Measurements from ENCODE around the gene ZNF628. TPM values are rescaled to one million over a fixed set of nuclear protein-coding genes. Genes with fewer than 3 reads are reported as not detected.
A peak's percentile ranks its signal among the peaks of the same experiment; 100 is the strongest.
"Not testable (repeated sequence)": the region's sequence is repeated elsewhere in the genome, so short reads cannot be mapped to it uniquely, and the experiment has no call there.

The ZNF628 gene
- total RNA-seq, 2 donors from 2014 or later: 8.6 to 8.9 TPM

DNA sequence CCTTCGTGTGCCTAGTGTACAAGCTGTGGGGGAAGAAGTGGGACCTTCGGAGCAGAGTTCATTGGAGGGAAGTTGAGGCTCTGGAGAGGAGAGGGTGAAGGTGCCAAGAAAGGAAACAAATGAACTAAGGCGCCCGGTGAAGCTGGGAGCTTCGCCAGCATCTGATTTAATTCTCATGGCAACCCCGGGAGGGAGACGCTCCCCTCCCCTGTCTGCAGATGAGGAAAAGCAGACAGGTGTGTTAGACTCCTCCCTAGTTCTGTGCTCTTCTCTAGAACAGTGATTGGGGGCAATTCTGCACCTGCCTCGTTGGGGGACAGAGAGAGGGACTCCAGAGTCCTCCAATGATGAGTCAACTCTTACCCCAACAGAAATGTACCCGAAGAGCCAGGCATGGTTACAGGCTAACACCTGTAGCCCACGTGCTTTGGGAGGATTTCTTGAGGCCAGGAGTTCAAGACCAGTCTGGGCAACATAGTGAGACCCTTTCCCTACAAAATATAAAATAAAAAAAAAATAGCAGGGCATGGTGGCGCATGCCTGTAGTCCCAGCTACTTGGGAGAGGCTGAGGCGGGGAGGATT is 16.0 kb downstream of the ZNF628 start:
- intact Hi-C loops (cut with DNase I): no loop called here

GRCh38 chr19:55493052-55493644 is 16.7 kb downstream of the ZNF628 start:
- no peaks in the 10 kb centered on the region for H3K36me3 ChIP-seq
- peak overlapping the region in 1 of 2 donors; percentile 43 for H3K9ac ChIP-seq (ENCODE audit: low read depth in 2 of 2, low read length in 2 of 2)
- H3K9me3 ChIP-seq: no peaks in the 10 kb centered on the region
- H3K27ac ChIP-seq: no peak overlapping the region
- H3K27me3 ChIP-seq: no peaks in the 10 kb centered on the region
- no peak for TF ChIP-seq CTCF (IDR thresholded peaks at IDR 0.05)
- intact Hi-C loops (cut with DNase I): no loop called here
- no peak for DNase-seq
- no peak overlapping the region for H3K4me3 ChIP-seq
- H3K4me1 ChIP-seq: no peaks in the 10 kb centered on the region

More for the DNA sequence above, 16.0 kb downstream of the ZNF628 start:
- TF ChIP-seq CTCF (IDR thresholded peaks at IDR 0.05): no peak
- H3K36me3 ChIP-seq: no peaks in the 10 kb centered on the region
- no peaks in the 10 kb centered on the region for H3K9me3 ChIP-seq
- H3K27me3 ChIP-seq: no peaks in the 10 kb centered on the region
- no peak overlapping the region for H3K4me3 ChIP-seq
- H3K27ac ChIP-seq: no peak overlapping the region
- no peak overlapping the region for H3K9ac ChIP-seq (ENCODE audit: low read depth in 2 of 2, low read length in 2 of 2)
- DNase-seq: no peak
- no peaks in the 10 kb centered on the region for H3K4me1 ChIP-seq

- no peaks in the 10 kb centered on the region for H3K27me3 ChIP-seq
- DNase-seq: no peak
- H3K36me3 ChIP-seq: no peaks in the 10 kb centered on the region
- intact Hi-C loops (cut with DNase I): no loop called here
- H3K9ac ChIP-seq (ENCODE audit: low read depth in 2 of 2, low read length in 2 of 2): peak overlapping the region in 1 of 2 donors; percentile 60
- no peak overlapping the region for H3K4me3 ChIP-seq
- H3K9me3 ChIP-seq: no peaks in the 10 kb centered on the region
- H3K27ac ChIP-seq: no peak overlapping the region
- TF ChIP-seq CTCF (IDR thresholded peaks at IDR 0.05): no peak
- H3K4me1 ChIP-seq: no peaks in the 10 kb centered on the region
Measured at GRCh38 chr19:55493645-55494171, 17.3 kb downstream of the ZNF628 start.

- no peaks in the 10 kb centered on the region for H3K4me1 ChIP-seq
- peak overlapping the region; percentile 3 for H3K4me3 ChIP-seq
- intact Hi-C loops (cut with DNase I): no loop called here
- no peaks in the 10 kb centered on the region for H3K36me3 ChIP-seq
- DNase-seq: no peak
- peak overlapping the region; percentile 19 to 60 for H3K9ac ChIP-seq (ENCODE audit: low read depth in 2 of 2, low read length in 2 of 2)
- H3K27me3 ChIP-seq: no peaks in the 10 kb centered on the region
- H3K27ac ChIP-seq: peak overlapping the region; percentile 50
- H3K9me3 ChIP-seq: no peaks in the 10 kb centered on the region
- no peak for TF ChIP-seq CTCF (IDR thresholded peaks at IDR 0.05)
Measured at GRCh38 chr19:55494172-55494761, 17.9 kb downstream of the ZNF628 start.

- H3K36me3 ChIP-seq: no peaks in the 10 kb centered on the region
- H3K27ac ChIP-seq: no peak overlapping the region
- no peak overlapping the region for H3K4me3 ChIP-seq
- intact Hi-C loops (cut with DNase I): no loop called here
- no peak for TF ChIP-seq CTCF (IDR thresholded peaks at IDR 0.05)
- no peaks in the 10 kb centered on the region for H3K9me3 ChIP-seq
- H3K9ac ChIP-seq (ENCODE audit: low read depth in 2 of 2, low read length in 2 of 2): no peak overlapping the region
- H3K4me1 ChIP-seq: no peaks in the 10 kb centered on the region
- DNase-seq: no peak
- no peaks in the 10 kb centered on the region for H3K27me3 ChIP-seq
Measured at GRCh38 chr19:55495646-55496349, 19.4 kb downstream of the ZNF628 start.

- H3K36me3 ChIP-seq; DNase-seq; H3K27ac ChIP-seq; H3K4me1 ChIP-seq; H3K9me3 ChIP-seq; H3K27me3 ChIP-seq; H3K9ac ChIP-seq (ENCODE audit: low read depth in 2 of 2, low read length in 2 of 2); H3K4me3 ChIP-seq; intact Hi-C loops (cut with DNase I): not testable (repeated sequence)
Measured at GRCh38 chr19:55496820-55497219, 20.4 kb downstream of the ZNF628 start.

All from colonic mucosa (tissue), 4 donors.